CD4-positive, alpha-beta T cell treated with Interferon alpha-2 for 1 hour (primary cell): ENCODE measurements around the gene CSF1R.
A peak's percentile ranks its signal among the peaks of the same experiment; 100 is the strongest.

Source experiments
- DNase-seq, 2 donors: peaks; one replicate each; pipeline ENCODE4 v3.0.0-alpha.2; 2020 to 2022

Gene CSF1R

DNA sequence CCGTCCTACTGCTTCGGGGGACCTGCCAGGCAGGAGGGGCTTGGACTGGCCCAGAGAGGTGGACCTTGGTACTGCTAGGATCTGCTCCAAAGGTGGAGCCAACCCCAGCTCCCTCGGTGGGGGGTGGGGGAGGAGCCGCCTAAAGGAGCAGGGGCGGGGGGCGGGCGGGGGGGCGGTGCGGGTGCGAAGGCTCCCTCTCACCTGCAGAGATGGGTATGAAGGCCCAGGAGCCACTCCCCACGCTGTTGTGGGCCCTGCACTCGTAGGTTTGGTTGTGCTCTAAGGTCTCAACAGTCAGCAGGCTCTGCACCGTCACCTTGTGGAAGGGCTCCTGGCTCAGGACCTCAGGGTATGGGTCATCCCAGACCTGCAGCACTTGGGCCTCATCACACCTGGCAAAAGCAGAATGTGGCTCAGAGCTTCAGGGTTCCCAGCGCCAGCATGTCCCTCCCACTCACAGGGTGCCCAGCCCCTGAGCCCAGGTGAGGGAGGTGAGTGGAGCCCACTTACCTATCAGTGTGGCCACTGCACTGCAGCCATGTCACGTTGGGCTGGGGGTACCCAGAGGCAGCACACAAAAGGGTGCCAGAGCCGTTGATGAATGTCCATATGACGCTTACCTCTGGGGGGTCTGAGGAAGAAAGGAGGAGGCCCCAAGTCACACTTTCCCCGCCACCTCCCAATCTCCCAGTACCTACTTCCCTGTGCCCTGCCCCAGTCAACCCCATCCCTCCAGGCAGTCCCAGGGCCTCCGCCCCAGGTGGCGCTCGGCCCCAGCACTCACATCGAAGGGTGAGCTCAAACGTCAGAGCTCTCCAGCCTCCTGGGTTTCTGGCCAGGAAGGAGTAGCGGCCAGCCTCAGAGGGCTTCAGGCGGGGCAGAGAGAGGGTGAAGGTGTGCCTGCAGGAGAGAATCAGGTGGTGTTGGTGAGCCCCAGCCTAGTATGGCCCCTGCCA is 16.4 kb downstream of the CSF1R start:
- DNase-seq, result no peak

DNA sequence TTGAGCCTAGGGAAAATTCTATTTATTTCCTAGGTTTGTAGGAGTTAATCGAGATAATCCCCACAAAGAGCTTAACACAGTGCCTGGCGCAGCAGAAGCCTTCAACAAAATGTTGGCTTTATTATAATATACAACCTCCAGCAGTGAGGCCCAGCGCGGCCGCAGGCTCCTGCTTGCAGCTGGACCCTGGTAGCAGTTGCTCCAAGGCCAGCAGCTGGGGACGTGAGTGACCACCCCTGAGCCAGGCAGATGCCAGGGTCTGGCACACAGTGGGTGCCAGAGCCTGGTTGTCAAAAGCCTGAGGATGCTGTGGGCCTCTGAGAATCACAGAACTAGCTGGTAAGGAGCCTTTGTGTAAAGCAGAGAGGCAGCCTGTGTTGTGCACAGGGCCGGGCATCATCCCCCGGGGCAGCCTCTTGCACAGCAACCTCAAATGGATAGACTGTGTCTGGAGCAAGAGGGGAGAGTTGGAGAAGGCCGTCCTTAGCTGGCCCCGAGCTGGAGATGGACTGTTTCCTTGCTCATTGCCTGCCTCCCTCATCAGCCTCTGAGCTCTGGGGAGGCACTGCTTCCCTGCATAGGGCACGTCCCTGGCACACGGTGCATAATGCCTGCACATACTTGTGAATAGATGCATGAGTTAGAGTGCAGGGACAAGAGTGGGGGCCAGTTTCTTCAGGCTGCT is 17.3 kb downstream of the CSF1R start:
- DNase-seq, result no peak

DNA sequence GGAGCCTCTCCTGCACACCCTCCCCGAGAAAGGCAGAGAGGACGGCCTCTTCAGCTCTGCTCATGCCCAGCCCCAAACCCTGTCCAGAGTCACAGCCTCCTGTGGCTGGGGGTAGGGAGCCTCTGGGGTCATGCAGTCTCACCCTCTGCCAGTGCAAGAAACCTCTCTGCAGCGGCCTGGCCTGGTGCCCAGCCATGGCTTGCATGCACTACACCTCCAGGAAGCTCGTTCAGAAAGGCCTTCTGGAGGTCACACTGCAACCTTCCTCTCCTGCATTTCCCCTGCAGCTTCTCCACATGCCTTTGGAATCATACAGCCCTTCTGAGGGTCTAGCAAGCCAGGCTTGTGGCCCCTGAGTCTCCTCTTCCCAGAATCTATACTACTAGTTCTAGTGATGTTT is 17.9 kb downstream of the CSF1R start:
- no peak for DNase-seq

DNA sequence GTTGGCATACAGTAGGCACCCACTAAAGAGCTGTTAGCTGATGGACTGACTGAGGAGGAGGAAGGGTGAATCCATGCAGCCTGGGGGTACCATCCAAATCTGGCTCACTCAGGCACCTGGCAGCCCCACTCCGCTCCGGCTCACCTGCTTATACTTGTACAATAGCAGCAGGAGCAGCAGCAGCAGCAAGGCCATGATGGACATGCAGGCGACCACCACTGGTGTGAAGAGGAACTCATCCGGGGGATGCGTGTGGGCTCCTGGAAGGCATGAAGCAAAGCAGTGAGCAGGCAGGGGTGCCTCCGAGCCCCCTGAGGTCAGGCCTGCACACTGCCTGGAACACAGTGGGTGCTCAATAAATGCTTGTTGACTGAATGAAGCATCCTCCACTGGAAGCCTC is 18.3 kb downstream of the CSF1R start:
- DNase-seq, result no peak

DNA sequence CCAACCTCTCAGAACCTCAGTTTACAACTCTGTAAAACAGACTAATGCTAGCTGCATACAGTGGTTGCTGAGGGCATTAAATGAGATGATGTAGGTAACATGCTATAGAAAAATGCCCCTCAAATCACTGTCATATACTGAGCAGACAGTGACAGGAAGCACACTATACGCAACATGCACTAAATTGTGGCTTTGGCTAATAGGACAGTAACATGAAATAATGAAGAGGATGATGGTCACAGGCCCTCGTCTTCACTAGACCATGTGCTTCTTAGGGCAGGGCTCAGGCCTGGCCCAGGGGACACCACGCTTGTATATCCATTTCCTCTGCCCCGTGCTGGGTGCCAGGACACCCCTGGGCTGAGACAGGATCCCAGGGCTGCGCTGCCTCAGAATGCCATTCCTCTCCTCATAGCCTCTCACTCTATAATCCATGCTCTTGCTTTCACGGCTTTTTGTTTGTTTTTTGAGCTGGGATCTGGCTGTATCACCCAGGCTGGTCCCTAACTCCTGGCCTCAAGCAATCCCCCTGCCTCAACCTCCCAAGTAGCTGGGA is 18.9 kb downstream of the CSF1R start:
- no peak for DNase-seq

DNA sequence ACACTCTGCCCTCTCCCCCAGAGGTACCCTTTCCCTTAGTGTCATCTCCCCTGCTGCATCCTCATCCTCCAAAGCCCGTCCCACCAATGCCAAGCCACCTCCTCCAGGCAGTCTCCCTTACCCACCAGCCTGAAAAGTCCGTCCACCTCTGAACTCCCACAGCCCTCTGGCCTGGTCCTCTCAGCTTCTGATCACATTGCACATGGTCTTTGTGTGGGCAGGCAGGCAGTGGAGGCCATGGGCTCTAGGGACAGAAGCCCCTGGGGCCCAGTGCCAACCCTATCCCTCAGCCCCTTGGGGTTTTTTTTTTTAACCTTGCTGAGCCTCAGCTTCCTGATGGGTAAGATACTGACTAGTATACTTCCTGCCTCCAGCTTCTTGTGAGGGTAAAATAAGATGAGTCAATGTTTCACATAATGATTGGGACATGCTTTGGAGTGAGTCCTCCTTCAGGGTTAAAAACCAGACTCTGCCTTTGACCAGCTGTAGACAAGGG is 19.4 kb downstream of the CSF1R start:
- DNase-seq, result no peak

DNA sequence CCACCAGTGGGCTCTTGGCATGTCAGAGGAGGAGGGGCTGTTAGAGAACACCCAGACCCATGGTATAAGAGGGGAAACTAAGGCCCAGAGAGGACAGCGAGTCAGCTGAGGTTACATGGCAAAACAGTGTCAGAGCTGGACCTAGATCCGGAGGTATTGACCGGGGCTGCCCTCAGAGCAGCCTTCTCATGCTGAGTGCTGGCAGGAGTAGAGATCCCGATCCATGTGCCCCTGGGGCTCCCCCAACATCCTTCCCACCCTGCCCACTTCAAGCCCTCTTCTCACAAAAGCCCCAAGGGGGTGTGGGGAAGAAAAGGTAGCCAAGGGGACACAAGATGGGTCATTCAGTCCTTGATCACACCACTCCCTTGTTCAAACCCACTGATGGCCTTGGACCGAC is 19.9 kb downstream of the CSF1R start:
- DNase-seq, result no peak

DNA sequence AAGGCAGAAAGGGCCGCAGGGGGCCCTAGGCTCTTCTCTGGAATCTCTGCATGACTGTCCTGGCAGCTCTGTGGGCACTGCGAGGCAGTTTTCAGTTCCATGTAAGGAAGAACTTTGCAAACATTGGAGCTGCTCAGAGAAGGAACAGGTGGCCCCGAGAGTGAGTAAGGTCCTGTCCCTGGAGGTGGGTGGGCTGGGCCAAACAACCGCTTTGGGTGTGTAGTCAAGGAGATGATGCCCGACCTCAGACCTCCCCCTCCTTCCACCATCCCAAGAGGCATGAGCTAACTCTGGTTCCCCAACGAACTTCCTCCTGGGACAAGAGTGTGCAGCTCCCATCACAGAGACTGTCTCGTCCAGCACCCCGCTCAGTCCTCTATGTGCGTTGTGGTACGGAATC is 20.5 kb downstream of the CSF1R start:
- DNase-seq, result no peak

DNA sequence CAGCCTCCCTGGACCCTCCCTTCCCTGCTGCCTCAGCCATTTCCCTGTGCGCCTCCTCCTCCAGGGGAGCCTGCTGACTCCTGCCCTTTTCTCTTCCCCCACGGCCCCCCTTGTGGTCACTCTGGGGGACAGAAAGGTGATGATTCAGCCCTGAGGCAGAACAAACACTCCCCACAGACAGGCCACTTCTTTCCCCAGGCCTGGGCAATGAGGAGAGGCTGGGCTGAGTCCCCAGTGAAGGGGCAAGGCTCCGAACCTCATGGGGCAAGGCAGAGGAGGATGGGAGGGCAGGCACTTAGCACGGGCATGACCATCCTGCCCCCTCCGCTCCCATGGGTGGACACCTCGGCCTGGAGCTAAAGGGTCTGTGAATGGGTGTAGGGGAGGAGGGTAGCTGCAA is 21.0 kb downstream of the CSF1R start:
- no peak for DNase-seq

DNA sequence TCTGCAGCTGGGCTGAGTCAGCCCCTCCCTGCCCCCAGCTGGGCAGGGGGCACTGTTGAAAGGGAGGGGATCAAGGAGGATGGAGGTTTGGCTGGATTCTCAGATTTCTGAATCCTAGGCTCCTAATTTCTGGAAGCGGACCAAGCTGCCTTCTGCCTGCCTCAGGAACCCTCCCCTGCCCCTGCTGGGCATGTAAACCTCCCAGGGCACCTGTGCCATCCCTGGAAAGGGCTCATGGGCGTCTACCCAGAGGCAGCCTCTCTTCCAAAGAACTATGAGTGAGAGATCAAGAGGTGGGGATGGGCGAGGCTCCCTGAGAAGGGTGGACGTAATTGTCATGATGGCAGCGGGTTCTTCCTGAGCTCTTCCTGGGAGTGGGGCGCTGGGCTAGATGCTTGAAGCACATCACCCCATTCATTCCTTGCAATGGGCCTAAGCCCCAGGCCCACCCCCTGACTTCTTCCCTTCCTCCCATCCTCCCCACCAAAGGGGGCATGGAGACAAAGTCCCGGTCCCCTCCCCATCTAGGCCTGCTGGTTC is 21.6 kb downstream of the CSF1R start:
- no peak for DNase-seq

DNA sequence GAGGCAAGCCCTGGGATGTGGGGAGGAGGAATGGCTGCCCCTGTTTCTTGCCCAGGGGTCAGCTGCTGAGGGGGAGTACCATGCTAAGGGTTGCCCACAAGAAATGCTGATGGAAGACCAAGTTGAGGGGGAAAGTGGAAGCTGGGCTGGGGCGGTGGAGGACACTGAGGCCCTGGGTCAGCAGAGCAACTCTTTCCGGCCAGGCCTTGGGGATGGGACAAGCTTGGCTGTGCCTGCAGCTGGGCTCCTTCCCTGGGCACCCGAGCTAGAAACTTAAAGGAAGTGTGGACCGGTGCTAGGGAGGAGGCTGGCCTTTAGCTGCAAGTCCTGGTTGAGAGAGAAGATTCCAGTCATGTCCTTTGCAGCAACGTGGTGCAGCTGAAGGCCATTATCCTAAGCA is 22.7 kb downstream of the CSF1R start:
- DNase-seq, result no peak

DNA sequence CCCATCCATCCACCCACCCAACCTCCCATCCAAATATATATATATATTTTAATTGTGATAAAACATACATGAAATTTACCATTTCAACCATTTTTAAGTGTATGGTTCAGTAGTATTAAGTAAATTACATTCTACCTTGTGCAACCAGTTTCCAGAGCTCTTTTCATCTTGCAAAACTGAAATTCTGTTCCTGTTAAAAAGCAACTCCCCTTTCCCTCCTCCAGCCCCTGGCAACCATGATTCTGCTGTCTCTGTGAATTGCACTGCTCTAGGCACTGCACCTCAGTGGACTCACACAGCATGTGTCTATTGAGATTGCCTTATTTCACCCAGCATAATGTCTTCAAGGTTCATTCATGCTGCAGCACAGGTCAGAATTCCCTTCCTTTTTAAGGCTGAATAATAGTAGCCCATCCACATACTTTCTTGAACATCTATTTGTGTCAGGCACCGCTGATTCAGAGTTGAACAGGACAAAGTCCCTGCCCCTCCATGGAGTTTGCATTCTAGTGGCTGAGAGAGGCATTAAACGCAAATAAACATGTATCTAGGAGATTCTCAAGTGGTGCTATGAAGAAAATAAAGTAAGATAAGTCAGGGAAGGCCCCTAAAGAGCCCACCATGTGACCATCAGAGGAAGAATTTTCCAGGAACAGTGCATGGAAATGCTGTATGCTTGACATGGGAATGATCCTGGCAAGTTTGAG is 24.0 kb downstream of the CSF1R start:
- no peak for DNase-seq

DNA sequence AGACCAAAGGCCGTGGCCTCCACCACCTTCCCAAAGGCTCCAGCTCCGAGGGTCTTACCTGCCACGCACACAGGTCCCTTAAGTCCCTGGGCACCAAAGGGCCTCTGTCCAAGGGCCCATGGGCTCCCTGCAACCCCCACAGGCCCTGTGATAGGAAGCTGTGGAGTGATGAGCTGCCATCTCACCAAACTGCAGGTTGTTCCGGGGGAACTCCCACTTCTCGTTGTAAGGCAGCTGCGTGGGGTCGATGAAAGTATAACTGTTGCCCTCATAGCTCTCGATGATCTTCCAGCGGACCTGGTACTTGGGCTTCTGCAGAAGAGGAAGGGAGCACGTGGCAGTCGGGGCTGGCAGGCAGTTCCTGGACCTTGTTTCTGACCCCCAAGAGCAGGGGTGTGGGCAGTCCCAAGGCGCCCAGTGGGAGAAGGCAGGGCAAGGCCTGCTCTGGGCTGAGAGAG is 24.8 kb downstream of the CSF1R start:
- DNase-seq, result no peak

DNA sequence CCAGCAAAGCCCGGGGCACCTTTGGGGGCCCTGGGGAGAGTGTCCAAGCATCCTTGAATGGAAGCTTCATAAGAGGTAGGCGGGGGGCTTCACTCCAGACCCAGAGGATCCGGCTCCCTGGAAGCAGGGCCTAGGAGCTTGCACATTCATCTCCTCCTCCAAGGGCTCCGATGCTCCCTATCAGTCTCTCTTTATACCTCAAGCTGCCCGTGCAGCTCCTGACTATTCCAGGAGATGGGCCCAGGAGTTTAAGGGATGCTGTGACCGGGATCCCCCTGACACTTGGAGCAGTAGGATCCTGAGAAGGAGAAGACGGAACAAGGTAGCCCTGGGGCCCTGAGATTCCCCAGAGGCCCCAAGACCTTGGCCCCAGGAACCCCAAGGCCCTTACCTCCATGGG is 25.9 kb downstream of the CSF1R start:
- no peak for DNase-seq

DNA sequence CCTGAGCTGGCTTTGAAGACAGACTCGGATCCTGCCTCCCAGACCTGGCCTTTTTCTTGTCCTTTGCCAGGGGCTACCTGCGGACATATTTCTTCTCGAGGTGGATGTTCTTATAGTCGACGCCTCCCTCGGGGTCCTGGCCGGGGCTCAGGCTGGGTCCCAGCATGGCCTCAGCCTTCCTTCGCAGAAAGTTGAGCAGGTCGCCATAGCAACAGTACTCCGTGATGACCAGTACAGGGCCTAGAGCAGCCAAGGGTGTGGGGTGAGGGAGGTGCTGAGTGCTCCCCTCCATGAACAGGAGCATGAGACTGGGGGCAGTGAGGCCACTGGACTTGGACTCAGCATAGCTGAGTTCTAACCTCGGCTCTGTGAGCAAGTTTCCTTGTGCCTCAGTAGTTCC is 26.7 kb downstream of the CSF1R start:
- no peak for DNase-seq

DNA sequence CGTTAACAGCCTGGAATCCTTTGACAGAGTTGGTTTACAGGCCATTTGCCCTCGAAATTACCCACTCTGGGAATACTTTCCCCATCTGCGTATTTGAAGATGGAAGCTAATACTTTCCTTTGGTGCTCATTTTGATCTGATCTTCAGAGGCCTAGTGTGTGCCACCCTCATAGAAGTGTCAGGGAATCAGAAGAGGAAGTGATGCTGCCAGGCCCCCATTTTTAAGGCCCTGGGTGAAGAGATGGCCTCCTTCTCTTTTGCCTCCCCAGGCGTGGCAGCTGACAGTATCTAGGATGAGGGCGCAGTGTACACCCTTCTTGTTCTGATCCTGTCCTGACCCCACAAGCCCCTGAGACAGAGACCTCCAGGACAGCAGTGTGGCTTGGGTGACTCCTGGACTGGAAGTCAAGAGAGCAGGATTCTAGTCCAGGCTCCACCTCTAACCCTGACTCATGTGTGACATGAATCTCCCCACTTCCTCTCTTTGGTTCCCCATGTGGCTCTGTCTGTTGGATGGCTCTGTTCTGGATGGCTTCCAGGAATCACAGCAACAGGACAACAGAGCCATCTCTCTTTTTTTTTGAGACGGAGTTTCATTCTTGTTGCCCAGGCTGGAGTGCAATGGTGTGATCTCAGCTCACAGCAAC is 27.8 kb downstream of the CSF1R start:
- peak; percentile 28 to 59 for DNase-seq

DNA sequence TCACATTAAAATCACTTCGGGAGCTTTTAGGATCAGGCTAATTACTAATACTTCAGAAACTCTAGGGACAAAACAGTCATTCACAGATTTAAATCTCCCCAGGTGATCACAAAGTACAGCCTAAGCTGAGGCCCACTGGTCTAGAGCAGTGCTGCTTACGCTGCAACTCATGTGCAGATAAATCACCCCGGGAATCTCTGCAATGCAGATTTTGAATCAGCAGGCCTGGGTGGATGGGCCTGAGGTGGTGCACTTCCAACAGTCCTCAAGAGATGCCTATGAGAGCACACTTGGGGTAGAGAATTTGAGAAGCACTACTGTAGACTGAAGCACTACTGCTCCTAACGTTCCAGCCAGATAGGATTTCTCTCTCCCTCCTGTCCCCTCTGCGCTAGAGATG is 28.4 kb downstream of the CSF1R start:
- no peak for DNase-seq

DNA sequence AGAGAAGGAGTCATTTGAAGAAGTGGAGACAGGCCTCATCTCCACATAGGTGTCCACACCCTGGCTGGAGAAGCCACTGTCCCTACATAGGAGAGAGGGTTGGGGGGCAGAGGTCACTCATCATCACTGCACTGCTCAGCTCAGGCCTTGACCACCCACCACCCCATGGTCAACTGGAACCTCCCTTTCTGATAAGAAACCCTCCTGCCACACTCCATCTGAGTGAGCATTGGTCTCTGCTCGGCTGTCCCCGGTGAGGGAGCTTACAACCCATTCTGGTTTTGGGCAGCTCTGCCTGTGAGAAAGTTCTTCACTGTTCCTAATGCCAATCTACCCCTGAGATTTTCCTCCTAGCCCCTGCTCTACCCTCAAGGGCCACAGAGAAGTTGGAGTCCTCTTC is 28.8 kb downstream of the CSF1R start:
- DNase-seq, result no peak

DNA sequence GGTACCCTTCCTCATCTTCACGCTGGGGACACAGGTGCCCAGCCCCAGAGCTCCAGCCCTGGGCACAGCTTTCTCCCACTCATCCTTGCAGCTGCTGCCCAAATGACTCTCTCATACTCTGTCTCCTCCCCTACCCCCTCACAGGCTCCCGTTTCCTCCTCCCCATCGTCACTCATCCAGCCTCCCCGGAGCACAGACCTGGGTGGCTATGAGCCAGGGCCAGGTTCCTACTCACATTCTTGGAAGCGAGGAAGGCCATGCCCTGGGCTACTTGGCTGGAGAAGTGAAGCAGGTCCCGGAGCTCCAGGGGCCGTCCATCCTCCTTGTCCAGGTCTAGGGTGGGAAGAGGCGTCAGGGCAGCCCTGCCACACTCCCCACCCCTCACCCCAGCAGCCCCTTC is 29.3 kb downstream of the CSF1R start:
- no peak for DNase-seq

DNA sequence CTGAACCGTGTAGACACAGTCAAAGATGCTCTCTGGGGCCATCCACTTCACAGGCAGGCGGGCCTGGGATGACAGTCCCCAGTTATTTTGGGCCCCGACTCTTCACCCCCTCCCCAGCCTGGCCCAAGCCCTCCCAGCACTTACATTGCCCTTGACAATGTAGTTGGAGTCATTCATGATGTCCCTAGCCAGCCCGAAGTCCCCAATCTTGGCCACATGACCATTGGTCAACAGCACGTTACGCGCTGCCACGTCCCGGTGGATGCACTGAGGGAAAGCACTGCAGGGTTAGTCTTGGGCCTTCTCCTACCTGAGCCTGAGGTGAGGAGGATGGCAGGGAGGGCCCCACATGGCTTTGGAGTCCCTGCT is 30.3 kb downstream of the CSF1R start:
- DNase-seq, result no peak

DNA sequence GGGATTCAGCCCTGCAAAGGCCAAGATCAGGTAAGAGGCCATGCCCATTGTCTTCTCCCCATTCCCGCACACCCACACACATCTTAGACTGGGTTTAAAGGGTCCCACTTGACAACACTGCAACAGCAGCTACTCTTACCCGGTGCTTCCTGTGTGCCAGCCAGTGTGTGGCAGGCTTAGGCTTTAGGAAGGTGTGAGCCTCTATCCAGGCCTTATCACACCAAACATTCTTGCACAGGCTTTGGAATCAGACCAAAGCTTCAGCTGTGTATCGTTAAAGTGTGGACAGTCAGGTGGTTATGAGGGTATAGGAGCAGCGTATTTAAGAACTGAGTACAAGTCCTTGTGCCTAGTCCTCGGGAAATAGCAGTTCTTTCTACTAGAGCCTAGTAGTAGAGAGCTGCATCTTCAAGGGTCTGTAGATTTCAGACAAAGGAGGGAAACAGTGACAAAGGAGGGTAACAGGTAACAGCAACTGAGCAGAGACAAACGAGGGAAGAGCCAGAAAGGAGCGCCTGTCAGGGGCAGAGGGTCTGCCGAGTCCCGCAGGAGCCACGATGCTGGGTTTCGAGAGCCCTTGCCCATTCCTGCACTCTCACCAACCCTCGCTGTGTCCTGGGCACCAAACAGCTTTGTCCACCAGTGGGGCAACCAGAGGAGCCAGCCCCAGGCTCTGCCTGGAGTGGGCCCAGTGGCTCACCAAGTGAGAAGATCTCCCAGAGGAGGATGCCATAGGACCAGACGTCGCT is 30.9 kb downstream of the CSF1R start:
- DNase-seq, result no peak

DNA sequence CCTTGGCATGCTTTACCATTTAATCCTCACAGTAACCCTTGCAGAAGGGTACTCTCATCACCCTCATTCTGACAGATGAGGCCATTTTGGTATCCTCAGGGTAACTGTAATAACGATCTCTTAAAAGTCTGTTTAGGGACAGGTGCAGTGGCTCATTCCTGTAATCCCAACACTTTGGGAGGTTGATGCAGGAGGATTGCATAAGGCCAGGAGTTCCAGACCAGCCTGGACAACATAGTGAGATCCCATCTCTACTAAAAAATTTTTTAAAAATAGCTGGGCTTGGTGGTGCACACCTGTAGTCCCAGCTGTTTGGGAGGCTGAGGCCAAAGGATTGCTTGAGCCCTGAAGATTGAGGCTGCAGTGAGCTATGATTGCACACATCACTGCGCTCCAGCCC is 31.8 kb downstream of the CSF1R start:
- DNase-seq, result no peak
